K562 (cell line): Measurements from ENCODE around the gene UBE2D2. TPM values are rescaled to one million over a fixed set of nuclear protein-coding genes. Genes with fewer than 3 reads are reported as not detected.

Experiments used
- BHLHE40 ChIP-seq: IDR thresholded peaks from 2 replicates; pipeline ENCODE4 v1.6.1; 2011; ENCODE audit warnings: low read length, improper control_type of control experiment
- HMGN3 ChIP-seq: IDR thresholded peaks from 2 replicates; pipeline ENCODE4 v1.6.1; 2011; ENCODE audit warnings: borderline replicate concordance, low read depth, mild to moderate bottlenecking, mixed read lengths, low read length; ENCODE audit not compliant: insufficient read length; ENCODE audit errors: extremely low read depth
- MXD1 ChIP-seq: fragments of 250-450 bp; sonication (Bioruptor Pico); IDR thresholded peaks from 2 replicates; pipeline ENCODE4 v1.8.0; 2021; ENCODE audit warnings: borderline replicate concordance, mild to moderate bottlenecking, moderate library complexity; ENCODE audit not compliant: poor library complexity, severe bottlenecking
- NONO ChIP-seq, 2 experiments: fragments of 200-400 bp in 1 of 2; fragments of 450-650 bp in 1 of 2; formaldehyde crosslinking in 1 of 2; IDR thresholded peaks; 2 replicates each; pipeline ENCODE4 v1.6.1; 2017; ENCODE audit warnings: low read depth in 2 of 2, mild to moderate bottlenecking in 2 of 2, moderate library complexity in 2 of 2, low read length in 1 of 2
- PTRF ChIP-seq: fragments of 450-650 bp; IDR thresholded peaks from 2 replicates; pipeline ENCODE4 v1.6.1; 2016; ENCODE audit warnings: mild to moderate bottlenecking, missing genetic modification characterization, missing compliant biosample characterization
- RAD51 ChIP-seq: fragments of 450-650 bp; IDR thresholded peaks from 2 replicates; pipeline ENCODE4 v1.7.1; 2016; ENCODE audit warnings: low read depth, mild to moderate bottlenecking, borderline replicate concordance
- RBBP5 ChIP-seq: fragments of 200-600 bp; sonication (generic); IDR thresholded peaks from 2 replicates; pipeline ENCODE4 v1.6.1; 2012; ENCODE audit warnings: borderline replicate concordance, mild to moderate bottlenecking, low read length, control low read depth, inconsistent platforms; ENCODE audit not compliant: insufficient read depth, poor library complexity, severe bottlenecking
- RFX5 ChIP-seq: IDR thresholded peaks from 2 replicates; pipeline ENCODE4 v1.6.1; 2011; ENCODE audit warnings: low read depth, mild to moderate bottlenecking, improper control_type of control experiment, low read length
- SRF ChIP-seq, 2 experiments: fragments of 250-450, 450-650 bp in 1 of 2; sonication (Bioruptor Pico) in 1 of 2; sonication (generic) in 1 of 2; formaldehyde crosslinking; IDR thresholded peaks; 2 replicates each; pipeline versions ENCODE4 v1.5.0 to v1.5.1; 2020 to 2022; ENCODE audit warnings: mild to moderate bottlenecking in 1 of 2, missing genetic modification reagents in 1 of 2
- TAF7 ChIP-seq: fragments of 450-650 bp; IDR thresholded peaks from 2 replicates; pipeline ENCODE4 v1.6.1; 2016; ENCODE audit warnings: missing genetic modification characterization, missing compliant biosample characterization
- TEAD4 ChIP-seq, 2 experiments: sonication (generic) in 1 of 2; formaldehyde crosslinking in 1 of 2; IDR thresholded peaks; 2 replicates each; pipeline versions ENCODE4 v1.6.1 to v1.8.0; 2012 to 2022; ENCODE audit warnings: borderline replicate concordance in 1 of 2, inconsistent platforms in 1 of 2, low read length in 1 of 2, mild to moderate bottlenecking in 1 of 2, missing genetic modification reagents in 1 of 2
- ZNF263 ChIP-seq: sonication (generic); formaldehyde crosslinking; IDR thresholded peaks from 2 replicates; pipeline ENCODE4 v1.8.0; 2022; ENCODE audit warnings: mild to moderate bottlenecking, missing genetic modification reagents, borderline replicate concordance
- ZNF280B ChIP-seq: fragments of 250-450 bp; sonication (Bioruptor Pico); IDR thresholded peaks from 2 replicates; pipeline ENCODE4 v1.5.1; 2021; ENCODE audit warnings: mild to moderate bottlenecking
- polyA plus RNA-seq, 8 experiments: library from polyadenylated mRNA; depleted of rRNA in 4 of 8; stranded (reverse) in 5 of 8; unstranded in 3 of 8; fragments of >200 nt; fragmentation: Nextera tagmentation in 2 of 8; fragmentation: Illumina TruSeq in 1 of 8; extraction: Ambion mirVana in 2 of 8; extraction: Trizol in 1 of 8; gene quantifications; 2 replicates each; pipeline versions ENCODE4 v1.2.1 to v1.2.3, GENCODE V29; 2011 to 2014; ENCODE audit warnings: inconsistent platforms in 1 of 8, missing spikeins in 1 of 8
- total RNA-seq, 7 experiments: library from RNA; depleted of rRNA in 6 of 7; stranded (reverse); fragments of >200 nt in 6 of 7; fragmentation: Illumina TruSeq in 2 of 7; extraction: Trizol in 2 of 7; gene quantifications; 2 replicates each; pipeline versions ENCODE4 v1.2.1 to v1.2.3, GENCODE V29; 2011 to 2021; ENCODE audit warnings: low replicate concordance in 1 of 7
- TF ChIP-seq, protein P1 (sequence below): fragments of 250-450 bp; sonication (Bioruptor Pico); IDR thresholded peaks from 2 replicates; pipeline ENCODE4 v1.9.0; 2021; ENCODE audit warnings: mild to moderate bottlenecking, inconsistent platforms

UBE2D2 gene
- total and polyA plus RNA-seq, 9 of the 15 experiments (the other 6 are each of a cell fraction or from before 2014, with no cell fraction given) = 53.6 to 198 (median 122) TPM

- TF ChIP-seq NONO (IDR thresholded peaks at IDR 0.05; ENCODE audit: low read depth in 2 of 2, low read length in 1 of 2) (no peak), RFX5 (no peak), SRF (CRISPR knock-in tag; IDR thresholded peaks at IDR 0.05) (no peak), RAD51 (0 out of 2 replicates have a peak, but pooled peaks have one; percentile 7), ZNF263 (CRISPR knock-in tag) (no peak), TEAD4 (IDR thresholded peaks at IDR 0.05; ENCODE audit: low read length) (no peak), TEAD4 (CRISPR knock-in tag; IDR thresholded peaks at IDR 0.05; ENCODE audit: borderline replicate concordance) (no peak), ZNF280B (CRISPR knock-in tag) (no peak), TAF7 (no peak), RBBP5 (no peak), PTRF (tag) (no peak), MXD1 (CRISPR knock-in tag) (no peak), BHLHE40 (peak; percentile 26; the same call in 1 of the 2 replicates), HMGN3 (peak; percentile 26)
- TF ChIP-seq, protein P1, sequence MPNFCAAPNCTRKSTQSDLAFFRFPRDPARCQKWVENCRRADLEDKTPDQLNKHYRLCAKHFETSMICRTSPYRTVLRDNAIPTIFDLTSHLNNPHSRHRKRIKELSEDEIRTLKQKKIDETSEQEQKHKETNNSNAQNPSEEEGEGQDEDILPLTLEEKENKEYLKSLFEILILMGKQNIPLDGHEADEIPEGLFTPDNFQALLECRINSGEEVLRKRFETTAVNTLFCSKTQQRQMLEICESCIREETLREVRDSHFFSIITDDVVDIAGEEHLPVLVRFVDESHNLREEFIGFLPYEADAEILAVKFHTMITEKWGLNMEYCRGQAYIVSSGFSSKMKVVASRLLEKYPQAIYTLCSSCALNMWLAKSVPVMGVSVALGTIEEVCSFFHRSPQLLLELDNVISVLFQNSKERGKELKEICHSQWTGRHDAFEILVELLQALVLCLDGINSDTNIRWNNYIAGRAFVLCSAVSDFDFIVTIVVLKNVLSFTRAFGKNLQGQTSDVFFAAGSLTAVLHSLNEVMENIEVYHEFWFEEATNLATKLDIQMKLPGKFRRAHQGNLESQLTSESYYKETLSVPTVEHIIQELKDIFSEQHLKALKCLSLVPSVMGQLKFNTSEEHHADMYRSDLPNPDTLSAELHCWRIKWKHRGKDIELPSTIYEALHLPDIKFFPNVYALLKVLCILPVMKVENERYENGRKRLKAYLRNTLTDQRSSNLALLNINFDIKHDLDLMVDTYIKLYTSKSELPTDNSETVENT (CRISPR knock-in tag) = no peak
Observed at GRCh38 chr5:139651853-139652787, 91.0 kb downstream of the UBE2D2 start (continued).
